ENCODE measurements around the gene OR8B8. TPM values are rescaled to one million over a fixed set of nuclear protein-coding genes. Genes with fewer than 3 reads are reported as not detected.
"Not testable (repeated sequence)": the region's sequence is repeated elsewhere in the genome, so short reads cannot be mapped to it uniquely, and the experiment has no call there.

OR8B8 gene
- total RNA-seq, 1 experiment from 2014 or later = not detected

DNA sequence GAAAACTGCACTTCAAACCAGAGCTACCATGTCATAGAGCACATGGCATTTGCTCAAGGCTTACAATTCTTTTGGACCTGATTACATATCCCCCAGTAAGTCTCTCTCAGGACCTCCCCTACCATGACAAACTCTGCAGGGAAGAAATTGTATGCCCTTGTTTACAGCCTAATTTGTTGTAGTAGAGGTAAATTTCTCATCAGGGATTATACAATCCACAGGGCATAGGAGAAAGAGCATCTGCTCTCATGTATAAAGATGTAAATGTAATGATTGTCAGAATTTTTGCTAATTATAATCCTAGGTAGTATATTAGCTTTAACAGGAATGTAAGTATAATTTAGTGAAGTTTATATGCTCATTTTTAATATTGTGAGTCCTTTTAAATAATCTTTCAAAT lies 46.6 kb downstream of the OR8B8 start, which contains the start of gene OR8B3:
Gene OR8B3, minus strand, starts transcription at position 101 of the 400 bp plus-strand sequence. CDS start 1,673 bp downstream, outside the sequence.
- DNase-seq (ENCODE audit: low spot score) (no peak), ATAC-seq (no peak)
- Mint-ChIP-seq H3K36me3 (peaks cover 7% of the 10 kb centered on the region), H3K27me3 (ENCODE audit: low read depth) (no peaks in the 10 kb centered on the region), H3K4me3 (no peak within 1 kb of the TSS), H3K27ac (no peak within 1 kb of the TSS), H3K4me1 (peaks cover 2% of the 10 kb centered on the region; the same call in 1 of the 2 replicates), H3K9me3 (peaks cover 8% of the 10 kb centered on the region)
- ChIA-PET POLR2A (no interaction called here), CTCF (no interaction called here)
- TF ChIP-seq, protein P1, sequence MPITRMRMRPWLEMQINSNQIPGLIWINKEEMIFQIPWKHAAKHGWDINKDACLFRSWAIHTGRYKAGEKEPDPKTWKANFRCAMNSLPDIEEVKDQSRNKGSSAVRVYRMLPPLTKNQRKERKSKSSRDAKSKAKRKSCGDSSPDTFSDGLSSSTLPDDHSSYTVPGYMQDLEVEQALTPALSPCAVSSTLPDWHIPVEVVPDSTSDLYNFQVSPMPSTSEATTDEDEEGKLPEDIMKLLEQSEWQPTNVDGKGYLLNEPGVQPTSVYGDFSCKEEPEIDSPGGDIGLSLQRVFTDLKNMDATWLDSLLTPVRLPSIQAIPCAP (CRISPR knock-in tag; IDR thresholded peaks at IDR 0.05) = no peak
- no peak for TF ChIP-seq ELF4 (CRISPR knock-in tag; IDR thresholded peaks at IDR 0.05; ENCODE audit: low read depth)
- TF ChIP-seq, protein P2, sequence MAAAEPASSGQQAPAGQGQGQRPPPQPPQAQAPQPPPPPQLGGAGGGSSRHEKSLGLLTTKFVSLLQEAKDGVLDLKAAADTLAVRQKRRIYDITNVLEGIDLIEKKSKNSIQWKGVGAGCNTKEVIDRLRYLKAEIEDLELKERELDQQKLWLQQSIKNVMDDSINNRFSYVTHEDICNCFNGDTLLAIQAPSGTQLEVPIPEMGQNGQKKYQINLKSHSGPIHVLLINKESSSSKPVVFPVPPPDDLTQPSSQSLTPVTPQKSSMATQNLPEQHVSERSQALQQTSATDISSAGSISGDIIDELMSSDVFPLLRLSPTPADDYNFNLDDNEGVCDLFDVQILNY (CRISPR knock-in tag; IDR thresholded peaks at IDR 0.05) = no peak
- no peak for TF ChIP-seq SOX15 (CRISPR knock-in tag; IDR thresholded peaks at IDR 0.05)
- TF ChIP-seq, protein P3, sequence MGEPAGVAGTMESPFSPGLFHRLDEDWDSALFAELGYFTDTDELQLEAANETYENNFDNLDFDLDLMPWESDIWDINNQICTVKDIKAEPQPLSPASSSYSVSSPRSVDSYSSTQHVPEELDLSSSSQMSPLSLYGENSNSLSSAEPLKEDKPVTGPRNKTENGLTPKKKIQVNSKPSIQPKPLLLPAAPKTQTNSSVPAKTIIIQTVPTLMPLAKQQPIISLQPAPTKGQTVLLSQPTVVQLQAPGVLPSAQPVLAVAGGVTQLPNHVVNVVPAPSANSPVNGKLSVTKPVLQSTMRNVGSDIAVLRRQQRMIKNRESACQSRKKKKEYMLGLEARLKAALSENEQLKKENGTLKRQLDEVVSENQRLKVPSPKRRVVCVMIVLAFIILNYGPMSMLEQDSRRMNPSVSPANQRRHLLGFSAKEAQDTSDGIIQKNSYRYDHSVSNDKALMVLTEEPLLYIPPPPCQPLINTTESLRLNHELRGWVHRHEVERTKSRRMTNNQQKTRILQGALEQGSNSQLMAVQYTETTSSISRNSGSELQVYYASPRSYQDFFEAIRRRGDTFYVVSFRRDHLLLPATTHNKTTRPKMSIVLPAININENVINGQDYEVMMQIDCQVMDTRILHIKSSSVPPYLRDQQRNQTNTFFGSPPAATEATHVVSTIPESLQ (CRISPR knock-in tag; IDR thresholded peaks at IDR 0.05) = no peak
- no peak for TF ChIP-seq TP53 (CRISPR knock-in tag; IDR thresholded peaks at IDR 0.05)
- TF ChIP-seq ATF1 (CRISPR knock-in tag; IDR thresholded peaks at IDR 0.05) = no peak
- TF ChIP-seq FOXJ3 (CRISPR knock-in tag; IDR thresholded peaks at IDR 0.05; ENCODE audit: borderline replicate concordance) = no peak
- TF ChIP-seq SMAD4 (CRISPR knock-in tag; IDR thresholded peaks at IDR 0.05) = no peak
- TF ChIP-seq, protein P4, sequence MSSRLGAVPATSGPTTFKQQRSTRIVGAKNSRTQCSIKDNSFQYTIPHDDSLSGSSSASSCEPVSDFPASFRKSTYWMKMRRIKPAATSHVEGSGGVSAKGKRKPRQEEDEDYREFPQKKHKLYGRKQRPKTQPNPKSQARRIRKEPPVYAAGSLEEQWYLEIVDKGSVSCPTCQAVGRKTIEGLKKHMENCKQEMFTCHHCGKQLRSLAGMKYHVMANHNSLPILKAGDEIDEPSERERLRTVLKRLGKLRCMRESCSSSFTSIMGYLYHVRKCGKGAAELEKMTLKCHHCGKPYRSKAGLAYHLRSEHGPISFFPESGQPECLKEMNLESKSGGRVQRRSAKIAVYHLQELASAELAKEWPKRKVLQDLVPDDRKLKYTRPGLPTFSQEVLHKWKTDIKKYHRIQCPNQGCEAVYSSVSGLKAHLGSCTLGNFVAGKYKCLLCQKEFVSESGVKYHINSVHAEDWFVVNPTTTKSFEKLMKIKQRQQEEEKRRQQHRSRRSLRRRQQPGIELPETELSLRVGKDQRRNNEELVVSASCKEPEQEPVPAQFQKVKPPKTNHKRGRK (CRISPR knock-in tag; IDR thresholded peaks at IDR 0.05; ENCODE audit: borderline replicate concordance) = no peak
- TF ChIP-seq, protein P5, sequence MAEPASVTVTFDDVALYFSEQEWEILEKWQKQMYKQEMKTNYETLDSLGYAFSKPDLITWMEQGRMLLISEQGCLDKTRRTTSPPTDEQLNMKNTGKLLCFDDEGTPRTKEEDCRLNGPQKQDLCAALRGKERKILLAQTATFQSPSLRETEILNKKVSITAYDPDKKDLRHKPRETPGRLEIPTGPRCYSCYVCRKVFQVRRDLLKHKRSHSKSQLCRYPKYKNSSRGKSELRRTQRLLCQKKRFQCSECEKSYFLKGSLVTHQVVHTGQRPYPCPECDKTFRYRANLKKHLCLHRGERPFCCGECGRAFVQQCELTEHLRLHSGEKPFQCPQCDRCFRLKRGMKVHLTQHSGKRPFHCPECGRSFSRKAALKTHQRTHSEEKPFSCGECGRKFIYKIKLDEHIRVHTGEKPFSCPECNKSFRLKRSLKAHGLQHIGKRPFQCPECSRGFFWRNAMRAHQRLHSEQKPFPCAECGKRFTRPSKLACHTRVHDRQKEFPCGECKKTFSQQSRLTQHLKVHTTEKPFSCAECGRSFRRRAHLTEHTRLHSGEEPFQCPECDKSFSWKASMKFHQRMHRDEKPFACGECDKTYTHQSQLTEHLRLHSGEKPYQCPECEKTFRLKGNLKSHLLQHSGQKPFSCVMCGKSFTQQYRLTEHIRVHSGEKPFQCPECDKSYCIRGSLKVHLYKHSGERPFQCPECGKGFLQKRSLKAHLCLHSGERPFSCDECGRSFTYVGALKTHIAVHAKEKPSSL (CRISPR knock-in tag; conservative IDR thresholded peaks at IDR 0.05) = no peak
- TF ChIP-seq, protein P6, sequence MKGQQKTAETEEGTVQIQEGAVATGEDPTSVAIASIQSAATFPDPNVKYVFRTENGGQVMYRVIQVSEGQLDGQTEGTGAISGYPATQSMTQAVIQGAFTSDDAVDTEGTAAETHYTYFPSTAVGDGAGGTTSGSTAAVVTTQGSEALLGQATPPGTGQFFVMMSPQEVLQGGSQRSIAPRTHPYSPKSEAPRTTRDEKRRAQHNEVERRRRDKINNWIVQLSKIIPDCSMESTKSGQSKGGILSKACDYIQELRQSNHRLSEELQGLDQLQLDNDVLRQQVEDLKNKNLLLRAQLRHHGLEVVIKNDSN (CRISPR knock-in tag; IDR thresholded peaks at IDR 0.05) = no peak
- TF ChIP-seq GABPB1 (CRISPR knock-in tag; IDR thresholded peaks at IDR 0.05) = no peak
- TF ChIP-seq, protein P7, sequence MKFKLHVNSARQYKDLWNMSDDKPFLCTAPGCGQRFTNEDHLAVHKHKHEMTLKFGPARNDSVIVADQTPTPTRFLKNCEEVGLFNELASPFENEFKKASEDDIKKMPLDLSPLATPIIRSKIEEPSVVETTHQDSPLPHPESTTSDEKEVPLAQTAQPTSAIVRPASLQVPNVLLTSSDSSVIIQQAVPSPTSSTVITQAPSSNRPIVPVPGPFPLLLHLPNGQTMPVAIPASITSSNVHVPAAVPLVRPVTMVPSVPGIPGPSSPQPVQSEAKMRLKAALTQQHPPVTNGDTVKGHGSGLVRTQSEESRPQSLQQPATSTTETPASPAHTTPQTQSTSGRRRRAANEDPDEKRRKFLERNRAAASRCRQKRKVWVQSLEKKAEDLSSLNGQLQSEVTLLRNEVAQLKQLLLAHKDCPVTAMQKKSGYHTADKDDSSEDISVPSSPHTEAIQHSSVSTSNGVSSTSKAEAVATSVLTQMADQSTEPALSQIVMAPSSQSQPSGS (CRISPR knock-in tag; IDR thresholded peaks at IDR 0.05; ENCODE audit: borderline replicate concordance, low read depth) = no peak

DNA sequence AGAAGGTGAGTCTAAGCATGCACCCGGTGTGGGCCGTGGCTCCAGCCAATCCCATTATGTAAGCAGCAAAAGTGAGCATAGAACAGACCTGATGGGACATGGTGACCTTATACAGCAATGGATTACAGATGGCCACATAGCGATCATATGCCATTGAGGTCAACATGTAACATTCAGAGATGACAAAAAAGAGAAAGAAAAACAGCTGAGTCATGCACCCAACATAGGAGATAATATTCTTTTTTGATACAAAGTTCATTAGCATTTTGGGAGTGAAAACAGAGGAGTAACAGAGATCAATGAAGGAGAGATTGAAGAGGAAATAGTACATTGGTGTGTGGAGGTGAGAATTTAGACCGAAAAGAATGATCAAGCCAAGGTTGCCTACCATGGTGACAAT lies 48.6 kb downstream of the OR8B8 start:
- H3K4me3 Mint-ChIP-seq; ATAC-seq; H3K27me3 Mint-ChIP-seq (ENCODE audit: low read depth); H3K9me3 Mint-ChIP-seq; H3K36me3 Mint-ChIP-seq; DNase-seq (ENCODE audit: low spot score); POLR2A ChIA-PET; CTCF ChIA-PET; H3K4me1 Mint-ChIP-seq; H3K27ac Mint-ChIP-seq: not testable (repeated sequence)
